Central memory CD8-positive, alpha-beta T cell (primary cell): ENCODE data around the gene OSBP2.
"Not testable (repeated sequence)": the region's sequence is repeated elsewhere in the genome, so short reads cannot be mapped to it uniquely, and the experiment has no call there.

ENCODE experiments used
- ATAC-seq: fragments of 150-1000 bp; cut with Tn5 transposase; replicated peaks from 2 replicates; pipeline ENCODE4 v1.10.0; 2022; ENCODE audit warnings: mild to moderate bottlenecking, moderate FRiP score, moderate number of reproducible peaks; ENCODE audit not compliant: poor library complexity, severe bottlenecking; ENCODE audit errors: extremely low read depth
- DNase-seq, 2 donors: peaks; one replicate each; pipeline ENCODE4 v3.0.0; 2021; ENCODE audit warnings: low spot score in 2 of 2
- H3K27ac Mint-ChIP-seq: one replicate; pipeline ENCODE4 v1.8.0; 2022; ENCODE audit warnings: low read depth, mild to moderate bottlenecking, moderate library complexity, mixed read lengths
- H3K27me3 Mint-ChIP-seq: one replicate; pipeline ENCODE4 v1.8.0; 2022; ENCODE audit warnings: mixed read lengths
- H3K36me3 Mint-ChIP-seq: one replicate; pipeline ENCODE4 v1.8.0; 2022; ENCODE audit warnings: mild to moderate bottlenecking, moderate library complexity, mixed read lengths; ENCODE audit not compliant: insufficient read depth
- H3K4me1 Mint-ChIP-seq: one replicate; pipeline ENCODE4 v1.8.0; 2022; ENCODE audit warnings: mixed read lengths
- H3K4me3 Mint-ChIP-seq: one replicate; pipeline ENCODE4 v1.8.0; 2022; ENCODE audit warnings: mild to moderate bottlenecking, moderate library complexity, mixed read lengths
- H3K9me3 Mint-ChIP-seq: one replicate; pipeline ENCODE4 v1.8.0; 2022; ENCODE audit warnings: mixed read lengths

OSBP2 gene

DNA sequence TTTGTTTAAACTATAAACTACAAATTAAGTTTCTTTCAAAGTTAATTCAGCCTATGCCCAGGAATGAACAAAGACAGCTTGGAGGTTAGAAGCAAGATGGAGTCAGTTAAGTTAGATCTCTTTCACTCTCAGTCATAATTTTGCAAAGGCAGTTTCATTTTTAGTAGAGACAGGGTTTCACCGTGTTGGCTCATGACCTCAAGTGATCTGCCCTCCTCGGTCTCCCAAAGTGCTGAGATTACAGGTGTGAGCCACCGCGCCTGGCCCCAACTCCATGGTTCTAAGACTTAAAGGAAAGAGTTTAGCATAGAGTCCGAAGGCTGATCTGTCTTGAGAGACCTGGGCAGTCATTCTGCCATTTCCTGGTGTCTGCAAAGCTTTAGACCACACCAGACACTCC, 45.8 kb downstream of the OSBP2 start:
- peak overlapping the region; percentile 28 for H3K4me3 Mint-ChIP-seq
- H3K36me3 Mint-ChIP-seq, DNase-seq, H3K27ac Mint-ChIP-seq, H3K9me3 Mint-ChIP-seq, H3K27me3 Mint-ChIP-seq, ATAC-seq: not testable (repeated sequence)
- H3K4me1 Mint-ChIP-seq: peaks cover 29% of the 10 kb centered on the region

DNA sequence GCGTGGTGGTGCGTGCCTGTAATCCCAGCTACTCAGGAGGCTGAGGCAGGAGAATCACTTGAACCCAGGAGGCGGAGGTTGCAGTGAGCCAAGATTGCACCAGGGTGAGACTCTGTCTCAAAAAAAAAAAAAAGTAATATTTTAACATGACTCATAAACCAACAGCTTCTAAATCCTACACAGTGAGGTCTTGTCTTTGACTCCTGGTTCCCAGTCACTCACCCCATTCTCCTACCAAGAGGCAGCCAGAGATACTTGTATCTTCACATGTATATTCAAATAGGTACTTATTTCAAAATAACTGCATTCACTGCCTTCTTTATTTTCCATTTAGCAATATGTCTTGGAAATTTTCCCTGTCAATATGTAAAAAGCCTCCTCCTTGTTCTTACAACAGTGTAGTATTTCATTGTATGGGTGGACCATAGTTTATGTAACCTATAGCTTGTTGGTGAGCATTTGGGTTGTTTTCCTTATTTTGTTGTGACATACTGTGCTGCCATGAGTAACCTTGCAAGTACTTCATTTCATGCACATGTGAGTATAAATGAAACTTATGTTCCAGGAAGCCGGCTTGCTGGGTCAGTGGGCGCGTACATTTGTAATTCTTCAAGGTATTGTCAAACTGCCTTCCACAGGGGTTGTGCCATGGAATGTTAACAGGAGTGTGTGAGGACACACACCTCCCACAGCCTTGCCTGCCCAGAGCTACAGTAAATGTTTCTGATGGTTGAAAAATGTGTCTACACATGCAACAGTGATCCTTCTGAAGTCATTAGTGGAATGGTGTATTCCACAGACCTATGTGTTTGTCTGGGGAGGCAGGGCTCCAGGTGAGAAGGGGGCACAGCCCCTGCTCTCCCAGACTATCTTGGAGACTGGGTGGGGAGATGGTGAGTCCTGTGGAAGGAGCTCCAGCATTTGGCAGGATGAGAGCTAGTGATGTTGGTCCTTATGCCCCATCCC, 47.9 kb downstream of the OSBP2 start:
- DNase-seq (no peak), ATAC-seq (no peak)
- no peaks in the 10 kb centered on the region for H3K36me3 Mint-ChIP-seq
- peak overlapping the region; percentile 13 for H3K27ac Mint-ChIP-seq
- H3K4me1 Mint-ChIP-seq: peaks cover 29% of the 10 kb centered on the region
- H3K27me3 Mint-ChIP-seq: peaks cover 7% of the 10 kb centered on the region
- H3K4me3 Mint-ChIP-seq: no peak overlapping the region
- no peaks in the 10 kb centered on the region for H3K9me3 Mint-ChIP-seq

DNA sequence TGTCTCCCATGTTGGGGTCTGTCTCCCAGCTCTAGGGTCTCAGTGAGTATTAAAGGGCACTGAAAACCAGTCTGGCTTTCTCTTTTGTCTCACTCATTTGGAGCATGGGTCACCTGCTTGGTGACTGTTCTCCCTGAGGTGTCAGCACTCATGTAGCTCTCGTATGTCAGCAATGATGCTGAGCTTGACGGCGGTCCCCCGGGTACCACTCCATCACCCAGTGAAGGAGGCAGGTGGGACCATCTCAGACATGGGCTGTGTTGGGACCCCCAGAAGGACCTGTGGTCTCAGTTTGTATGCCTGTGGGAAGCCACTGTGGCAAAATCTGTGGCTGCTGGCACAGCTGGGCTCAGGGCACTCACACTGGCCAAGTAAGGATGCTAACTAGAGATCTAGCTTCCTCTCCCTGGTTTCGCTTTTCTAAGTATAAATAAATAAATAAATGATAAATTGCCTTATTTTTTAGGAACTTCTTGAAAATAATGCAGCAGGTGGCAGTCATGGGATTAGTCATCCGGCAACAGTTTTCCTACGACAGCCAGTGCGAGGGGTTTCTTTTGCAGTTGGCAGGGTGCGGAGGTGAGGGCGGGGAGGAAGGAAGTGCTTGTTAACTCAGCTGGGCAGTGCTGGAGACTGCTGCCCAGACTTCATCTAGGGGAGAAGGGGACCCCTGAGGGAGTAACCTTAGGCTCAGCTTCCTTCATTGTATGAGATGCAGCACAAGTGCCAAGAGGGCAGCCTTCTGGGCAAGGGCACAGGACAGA, 48.8 kb downstream of the OSBP2 start:
- H3K36me3 Mint-ChIP-seq: no peaks in the 10 kb centered on the region
- H3K27ac Mint-ChIP-seq: peak overlapping the region; percentile 13
- H3K9me3 Mint-ChIP-seq: no peaks in the 10 kb centered on the region
- peaks cover 29% of the 10 kb centered on the region for H3K4me1 Mint-ChIP-seq
- DNase-seq (no peak), ATAC-seq (no peak)
- peaks cover 7% of the 10 kb centered on the region for H3K27me3 Mint-ChIP-seq
- H3K4me3 Mint-ChIP-seq: peak overlapping the region; percentile 32

DNA sequence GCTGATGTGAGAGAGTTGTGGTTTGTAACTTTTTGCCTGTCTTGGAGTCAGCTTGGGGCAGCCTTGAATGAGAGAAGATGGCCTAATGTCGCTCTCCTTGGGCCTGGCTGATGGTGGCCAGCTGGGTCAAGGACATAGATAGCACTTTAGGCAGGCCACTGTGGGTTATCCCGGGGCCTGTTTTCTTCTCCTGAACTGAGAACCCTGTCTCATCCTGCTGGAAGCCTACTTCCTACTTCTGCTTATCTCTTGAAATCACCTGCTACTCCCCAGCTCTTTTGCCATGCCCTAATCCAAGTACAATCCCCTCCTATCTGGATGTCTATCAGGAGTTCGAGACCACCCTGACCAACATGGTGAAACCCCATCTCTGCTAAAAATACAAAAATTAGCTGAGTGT, 49.5 kb downstream of the OSBP2 start:
- Mint-ChIP-seq H3K4me1 (peaks cover 29% of the 10 kb centered on the region), H3K9me3 (no peaks in the 10 kb centered on the region), H3K27me3 (peaks cover 7% of the 10 kb centered on the region), H3K27ac (no peak overlapping the region), H3K4me3 (no peak overlapping the region), H3K36me3 (no peaks in the 10 kb centered on the region)
- ATAC-seq (no peak), DNase-seq (no peak)

DNA sequence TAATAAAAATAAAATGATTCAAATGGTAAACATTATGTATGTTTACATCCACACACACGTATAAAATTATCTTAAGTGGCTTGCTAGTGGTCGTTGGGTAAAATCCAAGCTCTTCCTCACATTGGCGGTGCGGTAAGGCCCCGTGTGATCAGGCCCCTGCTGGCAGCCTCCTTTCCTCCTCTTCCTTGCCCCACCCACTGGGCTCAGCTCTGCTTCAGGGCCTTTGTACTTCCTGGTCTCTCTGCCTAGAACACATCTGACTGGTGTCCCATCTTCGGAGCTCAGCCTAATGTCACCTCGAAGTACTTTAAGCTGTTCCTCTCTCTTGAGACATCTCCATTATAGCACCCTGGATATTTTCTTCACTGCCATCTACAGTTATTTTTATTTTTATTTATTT, 52.8 kb downstream of the OSBP2 start:
- H3K4me1 Mint-ChIP-seq: peaks cover 21% of the 10 kb centered on the region
- no peak overlapping the region for H3K27ac Mint-ChIP-seq
- H3K9me3 Mint-ChIP-seq: no peaks in the 10 kb centered on the region
- DNase-seq: no peak
- H3K36me3 Mint-ChIP-seq: no peaks in the 10 kb centered on the region
- H3K4me3 Mint-ChIP-seq: no peak overlapping the region
- no peak for ATAC-seq
- peaks cover 5% of the 10 kb centered on the region for H3K27me3 Mint-ChIP-seq

DNA sequence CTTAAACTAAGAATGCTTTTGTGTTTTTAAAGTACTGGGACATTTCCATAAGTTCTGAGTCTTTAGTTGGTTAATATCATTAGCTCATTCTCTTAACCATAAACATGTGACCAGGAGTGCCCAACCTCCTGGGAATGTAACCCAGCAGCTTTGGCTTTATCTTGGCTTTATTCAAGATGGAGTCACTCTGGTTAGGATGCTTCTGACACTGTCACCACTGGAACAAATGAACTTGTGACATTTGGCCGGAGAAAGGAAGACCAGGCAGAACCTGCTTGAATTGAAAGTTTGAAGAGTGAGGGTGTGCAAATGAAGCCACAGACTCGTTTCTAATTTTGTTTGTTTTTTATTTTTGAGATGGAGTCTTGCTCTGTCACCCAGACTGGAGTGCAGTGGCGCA, 54.6 kb downstream of the OSBP2 start:
- H3K4me1 Mint-ChIP-seq: peaks cover 4% of the 10 kb centered on the region
- no peak overlapping the region for H3K4me3 Mint-ChIP-seq

DNA sequence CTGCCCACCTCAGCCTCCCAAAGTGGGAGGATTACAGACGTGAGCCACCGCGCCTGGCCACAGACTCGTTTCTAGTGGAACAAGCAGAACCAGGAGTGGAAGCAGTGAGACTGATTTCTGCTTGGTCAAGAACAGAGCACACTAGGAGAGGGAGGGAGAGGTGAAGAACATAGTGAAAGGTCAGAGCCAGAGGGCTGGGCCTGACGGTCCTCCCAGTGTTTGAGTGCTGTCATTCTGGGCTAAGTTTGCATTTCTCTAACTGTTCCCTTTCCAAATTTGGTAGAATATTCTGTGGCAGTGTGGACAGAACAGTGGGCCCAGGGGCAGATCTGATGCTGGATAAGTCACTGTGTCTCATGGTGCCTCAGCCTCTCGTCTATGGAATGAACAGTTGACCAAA, 55.2 kb downstream of the OSBP2 start:
- DNase-seq: no peak
- H3K4me1 Mint-ChIP-seq: no peaks in the 10 kb centered on the region
- no peak for ATAC-seq
- no peak overlapping the region for H3K4me3 Mint-ChIP-seq
- H3K27me3 Mint-ChIP-seq: no peaks in the 10 kb centered on the region
- H3K27ac Mint-ChIP-seq: no peak overlapping the region
- H3K36me3 Mint-ChIP-seq: no peaks in the 10 kb centered on the region
- no peaks in the 10 kb centered on the region for H3K9me3 Mint-ChIP-seq

More for the DNA sequence above, 54.6 kb downstream of the OSBP2 start:
- Mint-ChIP-seq H3K36me3 (no peaks in the 10 kb centered on the region), H3K27me3 (no peaks in the 10 kb centered on the region), H3K27ac (no peak overlapping the region), H3K9me3 (no peaks in the 10 kb centered on the region)
- no peak for DNase-seq
- no peak for ATAC-seq

DNA sequence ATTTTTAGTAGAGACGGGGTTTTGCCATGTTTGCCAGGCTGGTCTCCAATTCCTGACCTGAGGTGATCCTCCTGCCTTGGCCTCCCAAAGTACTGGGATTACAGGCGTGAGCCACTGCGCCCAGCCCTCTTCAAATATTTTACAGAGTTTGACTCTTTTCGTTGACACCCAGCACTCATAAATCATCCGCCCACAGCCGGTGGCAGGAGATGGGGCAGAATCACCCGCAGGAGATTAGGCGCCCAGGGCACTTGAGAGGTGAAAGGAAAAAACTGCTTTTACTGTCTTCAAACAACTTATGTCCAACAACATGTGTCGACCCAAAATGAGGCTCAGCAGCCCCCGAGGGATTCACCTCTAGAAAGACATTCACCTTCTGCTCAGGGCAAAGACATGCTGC, 56.9 kb downstream of the OSBP2 start:
- no peak for ATAC-seq
- no peak for DNase-seq
- Mint-ChIP-seq H3K27ac (no peak overlapping the region), H3K4me1 (no peaks in the 10 kb centered on the region), H3K4me3 (no peak overlapping the region), H3K36me3 (no peaks in the 10 kb centered on the region), H3K27me3 (no peaks in the 10 kb centered on the region), H3K9me3 (no peaks in the 10 kb centered on the region)

DNA sequence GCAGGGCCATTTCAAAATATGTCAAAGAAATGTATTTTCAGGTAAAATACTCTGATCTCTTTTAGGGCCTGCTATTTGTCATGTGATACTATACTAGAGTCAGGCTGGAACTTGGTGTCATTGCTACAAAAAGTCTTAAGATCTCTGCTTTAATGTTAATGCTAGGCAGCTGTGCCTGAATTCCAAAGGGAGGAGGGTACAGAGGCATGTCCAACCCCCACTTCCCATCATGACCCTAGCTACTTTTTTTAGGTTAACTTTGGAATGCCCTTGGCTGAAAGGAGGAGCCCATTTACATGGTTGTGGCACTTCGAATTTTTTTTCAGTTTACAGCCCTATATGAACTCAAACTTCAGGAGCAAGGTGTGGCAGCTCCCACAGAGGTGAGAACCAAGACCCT, 58.1 kb downstream of the OSBP2 start:
- Mint-ChIP-seq H3K4me3 (no peak overlapping the region), H3K27ac (no peak overlapping the region), H3K36me3 (no peaks in the 10 kb centered on the region), H3K27me3 (peaks cover 11% of the 10 kb centered on the region), H3K9me3 (no peaks in the 10 kb centered on the region), H3K4me1 (no peaks in the 10 kb centered on the region)
- no peak for ATAC-seq
- DNase-seq: no peak

DNA sequence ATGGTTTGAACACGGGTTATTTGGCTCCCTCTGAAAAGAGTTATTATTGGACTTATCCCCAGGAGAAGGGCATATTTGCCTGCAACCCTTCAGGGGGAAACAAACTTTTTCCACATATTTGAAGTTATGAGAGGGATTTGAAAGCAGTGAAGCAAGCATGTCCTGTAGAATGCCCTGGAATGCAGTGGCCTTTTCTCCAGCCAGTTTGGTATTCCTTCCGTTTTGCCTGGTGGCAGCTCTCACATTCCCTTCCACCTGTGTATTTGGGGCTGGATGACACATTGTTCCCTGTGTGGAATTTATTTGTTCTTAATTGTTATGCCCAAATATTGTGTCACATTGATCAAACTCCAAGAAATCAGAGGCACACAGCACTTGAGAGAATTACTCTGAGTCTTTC, 59.0 kb downstream of the OSBP2 start:
- H3K27me3 Mint-ChIP-seq: peaks cover 15% of the 10 kb centered on the region
- H3K36me3 Mint-ChIP-seq: no peaks in the 10 kb centered on the region
- ATAC-seq (no peak), DNase-seq (no peak)
- H3K4me3 Mint-ChIP-seq: no peak overlapping the region
- H3K27ac Mint-ChIP-seq: no peak overlapping the region
- H3K9me3 Mint-ChIP-seq: no peaks in the 10 kb centered on the region
- no peaks in the 10 kb centered on the region for H3K4me1 Mint-ChIP-seq

DNA sequence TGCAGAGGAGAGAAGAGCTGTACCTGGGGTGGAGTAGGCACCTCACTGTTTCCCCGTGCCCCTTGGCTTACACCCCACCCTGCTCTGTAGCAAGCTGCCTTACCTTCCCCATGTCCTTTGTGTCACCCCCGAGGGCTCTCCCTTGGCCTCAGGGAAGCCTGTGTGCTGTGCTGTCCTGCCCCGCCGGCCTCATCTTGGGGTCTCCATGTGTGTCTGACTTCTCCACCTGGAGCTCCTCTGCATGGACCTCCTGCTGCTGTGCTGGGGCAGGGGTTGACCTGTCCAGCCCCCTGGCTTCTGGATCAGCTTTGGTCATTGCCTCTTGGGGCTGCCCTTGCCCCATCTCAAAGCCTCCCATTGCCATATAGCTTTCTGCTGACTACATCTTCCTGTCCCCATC, 59.8 kb downstream of the OSBP2 start:
- ATAC-seq (no peak), DNase-seq (no peak)
- H3K27ac Mint-ChIP-seq: no peak overlapping the region
- peaks cover 15% of the 10 kb centered on the region for H3K27me3 Mint-ChIP-seq
- no peaks in the 10 kb centered on the region for H3K4me1 Mint-ChIP-seq
- H3K36me3 Mint-ChIP-seq: no peaks in the 10 kb centered on the region
- H3K9me3 Mint-ChIP-seq: no peaks in the 10 kb centered on the region
- H3K4me3 Mint-ChIP-seq: no peak overlapping the region

DNA sequence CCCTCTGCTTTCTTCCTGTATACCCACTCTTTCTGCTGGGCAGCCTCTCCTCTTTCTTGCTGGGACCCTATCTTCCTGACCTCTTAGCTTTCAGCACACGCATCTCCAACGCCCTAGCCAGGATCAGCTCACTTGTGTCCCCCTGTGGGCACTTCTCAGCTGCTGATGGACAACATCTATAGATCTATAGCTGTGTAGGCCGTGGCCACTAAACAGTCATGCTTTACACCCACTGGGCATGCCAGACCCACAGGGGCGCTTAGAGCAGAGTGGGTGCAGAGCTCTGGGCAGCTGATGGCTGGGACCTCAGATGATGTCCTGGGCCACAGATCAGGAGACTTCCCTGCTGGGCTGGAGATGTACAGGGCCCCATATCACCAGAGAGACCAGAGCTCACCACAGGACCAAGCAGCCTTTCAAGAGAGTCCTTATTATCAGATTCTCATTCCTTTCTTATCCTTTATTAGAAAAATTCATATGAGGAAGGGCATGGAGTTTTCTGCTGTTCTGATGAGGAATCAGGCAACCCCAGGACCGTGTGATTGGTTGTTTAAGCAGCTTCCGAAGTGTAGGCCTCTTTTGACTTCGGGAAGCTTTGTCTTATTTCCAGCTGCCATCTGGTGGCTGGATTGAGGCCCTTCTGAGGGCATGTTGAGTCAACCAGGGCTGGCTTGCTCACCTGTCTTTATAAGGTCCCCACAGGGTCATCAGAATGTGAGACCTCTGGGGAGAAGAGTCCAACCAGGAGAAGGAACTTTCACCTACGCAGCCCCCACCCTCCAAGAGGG, 60.5 kb downstream of the OSBP2 start:
- Mint-ChIP-seq H3K4me1 (no peaks in the 10 kb centered on the region), H3K36me3 (no peaks in the 10 kb centered on the region), H3K4me3 (no peak overlapping the region), H3K27ac (no peak overlapping the region), H3K9me3 (no peaks in the 10 kb centered on the region), H3K27me3 (peaks cover 15% of the 10 kb centered on the region)
- DNase-seq: no peak
- ATAC-seq: peak; percentile 52
